Measurements from ENCODE around the gene OR4E1. TPM values are rescaled to one million over a fixed set of nuclear protein-coding genes. Genes with fewer than 3 reads are reported as not detected.

The OR4E1 gene
- total RNA-seq, 2 donors from 2014 or later = not detected

DNA sequence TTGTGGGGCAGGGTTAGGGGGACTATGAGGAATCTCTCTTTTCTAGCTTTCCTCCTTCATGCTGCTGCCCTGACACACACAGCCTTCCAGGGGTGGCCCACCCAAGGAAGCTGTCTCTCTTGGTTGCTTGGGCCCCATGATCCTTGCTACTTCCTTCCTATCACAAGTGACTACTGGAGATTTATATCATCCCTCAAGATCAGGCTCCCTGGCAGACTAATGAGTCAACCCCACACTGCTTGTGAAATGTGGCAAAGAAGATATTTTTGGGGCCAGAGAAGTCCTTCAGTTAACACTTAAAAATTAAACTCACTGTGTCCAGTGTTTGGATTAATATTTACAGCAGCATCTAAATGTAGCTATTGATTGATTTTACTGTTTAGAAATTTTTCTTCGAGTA, 1.5 kb downstream of the OR4E1 start:
- no peak overlapping the region for H3K9ac ChIP-seq (ENCODE audit: extremely low read depth, low read length, poor library complexity, severe bottlenecking)
- no peak overlapping the region for H3K27ac Mint-ChIP-seq
- no peaks in the 10 kb centered on the region for H3K27me3 Mint-ChIP-seq (ENCODE audit: insufficient read depth)
- no peaks in the 10 kb centered on the region for H3K4me1 ChIP-seq (ENCODE audit: control insufficient read depth, insufficient read depth, low read length)
- no peak overlapping the region for H3K4me3 Mint-ChIP-seq
- no peaks in the 10 kb centered on the region for H3K4me1 Mint-ChIP-seq
- WGBS, 2 experiments (ENCODE audit: insufficient coverage in 1 of 2, insufficient read length in 1 of 2) = 87 to 100% methylated on average over 1 of the region's 1 CpG
- H3K4me3 ChIP-seq (ENCODE audit: low read length) = no peak overlapping the region
- peaks cover 17% of the 10 kb centered on the region for H3K9me3 Mint-ChIP-seq
- no peak for DNase-seq
- H3K27ac ChIP-seq (ENCODE audit: low read depth, low read length) = no peak overlapping the region
- no peaks in the 10 kb centered on the region for H3K36me3 ChIP-seq (ENCODE audit: control insufficient read depth, insufficient read depth, low read length)
- H3K27me3 ChIP-seq (ENCODE audit: control insufficient read depth, insufficient read depth, low read length, poor library complexity, severe bottlenecking) = no peaks in the 10 kb centered on the region
- peaks cover 12% of the 10 kb centered on the region for H3K9me3 ChIP-seq (ENCODE audit: control insufficient read depth, low read length)
- TF ChIP-seq, protein P1, sequence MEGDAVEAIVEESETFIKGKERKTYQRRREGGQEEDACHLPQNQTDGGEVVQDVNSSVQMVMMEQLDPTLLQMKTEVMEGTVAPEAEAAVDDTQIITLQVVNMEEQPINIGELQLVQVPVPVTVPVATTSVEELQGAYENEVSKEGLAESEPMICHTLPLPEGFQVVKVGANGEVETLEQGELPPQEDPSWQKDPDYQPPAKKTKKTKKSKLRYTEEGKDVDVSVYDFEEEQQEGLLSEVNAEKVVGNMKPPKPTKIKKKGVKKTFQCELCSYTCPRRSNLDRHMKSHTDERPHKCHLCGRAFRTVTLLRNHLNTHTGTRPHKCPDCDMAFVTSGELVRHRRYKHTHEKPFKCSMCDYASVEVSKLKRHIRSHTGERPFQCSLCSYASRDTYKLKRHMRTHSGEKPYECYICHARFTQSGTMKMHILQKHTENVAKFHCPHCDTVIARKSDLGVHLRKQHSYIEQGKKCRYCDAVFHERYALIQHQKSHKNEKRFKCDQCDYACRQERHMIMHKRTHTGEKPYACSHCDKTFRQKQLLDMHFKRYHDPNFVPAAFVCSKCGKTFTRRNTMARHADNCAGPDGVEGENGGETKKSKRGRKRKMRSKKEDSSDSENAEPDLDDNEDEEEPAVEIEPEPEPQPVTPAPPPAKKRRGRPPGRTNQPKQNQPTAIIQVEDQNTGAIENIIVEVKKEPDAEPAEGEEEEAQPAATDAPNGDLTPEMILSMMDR (conservative IDR thresholded peaks at IDR 0.05) = no peak
- no peaks in the 10 kb centered on the region for H3K36me3 Mint-ChIP-seq (ENCODE audit: low read depth)

- H3K36me3 ChIP-seq (ENCODE audit: control insufficient read depth, insufficient read depth, low read length) = no peaks in the 10 kb centered on the region
- no peaks in the 10 kb centered on the region for H3K27me3 ChIP-seq (ENCODE audit: control insufficient read depth, insufficient read depth, low read length, poor library complexity, severe bottlenecking)
- no peaks in the 10 kb centered on the region for H3K4me1 ChIP-seq (ENCODE audit: control insufficient read depth, insufficient read depth, low read length)
- TF ChIP-seq, protein P1 (conservative IDR thresholded peaks at IDR 0.05) = no peak
- H3K4me1 Mint-ChIP-seq = no peaks in the 10 kb centered on the region
- H3K27ac Mint-ChIP-seq = no peak overlapping the region
- H3K4me3 ChIP-seq (ENCODE audit: low read length) = no peak overlapping the region
- WGBS, 2 experiments (ENCODE audit: insufficient coverage in 1 of 2, insufficient read length in 1 of 2) = 77 to 80% methylated on average over 2 of the region's 2 CpGs
- no peak for DNase-seq
- H3K9ac ChIP-seq (ENCODE audit: extremely low read depth, low read length, poor library complexity, severe bottlenecking) = no peak overlapping the region
- peaks cover 14% of the 10 kb centered on the region for H3K9me3 Mint-ChIP-seq
- H3K27ac ChIP-seq (ENCODE audit: low read depth, low read length) = no peak overlapping the region
- no peaks in the 10 kb centered on the region for H3K27me3 Mint-ChIP-seq (ENCODE audit: insufficient read depth)
- H3K36me3 Mint-ChIP-seq (ENCODE audit: low read depth) = no peaks in the 10 kb centered on the region
- no peak overlapping the region for H3K4me3 Mint-ChIP-seq
- H3K9me3 ChIP-seq (ENCODE audit: control insufficient read depth, low read length) = peaks cover 12% of the 10 kb centered on the region
Measured at GRCh38 chr14:21671371-21671770, 2.2 kb downstream of the OR4E1 start.

- no peaks in the 10 kb centered on the region for H3K27me3 Mint-ChIP-seq (ENCODE audit: insufficient read depth)
- Histone ChIP-seq H3K4me1 (ENCODE audit: control insufficient read depth, insufficient read depth, low read length) (no peaks in the 10 kb centered on the region), H3K36me3 (ENCODE audit: control insufficient read depth, insufficient read depth, low read length) (no peaks in the 10 kb centered on the region), H3K27me3 (ENCODE audit: control insufficient read depth, insufficient read depth, low read length, poor library complexity, severe bottlenecking) (no peaks in the 10 kb centered on the region), H3K9me3 (ENCODE audit: control insufficient read depth, low read length) (no peaks in the 10 kb centered on the region), H3K4me3 (ENCODE audit: low read length) (no peak overlapping the region), H3K9ac (ENCODE audit: extremely low read depth, low read length, poor library complexity, severe bottlenecking) (no peak overlapping the region), H3K27ac (ENCODE audit: low read depth, low read length) (no peak overlapping the region)
- no peak overlapping the region for H3K4me3 Mint-ChIP-seq
- TF ChIP-seq, protein P1 (conservative IDR thresholded peaks at IDR 0.05) = no peak
- no peaks in the 10 kb centered on the region for H3K9me3 Mint-ChIP-seq
- no peak for DNase-seq
- H3K4me1 Mint-ChIP-seq = no peaks in the 10 kb centered on the region
- H3K27ac Mint-ChIP-seq = no peak overlapping the region
- no peaks in the 10 kb centered on the region for H3K36me3 Mint-ChIP-seq (ENCODE audit: low read depth)
Measured at GRCh38 chr14:21669284-21669683, 4.3 kb downstream of the OR4E1 start.
